ENCODE data around the gene PAPPA.

The PAPPA gene

GRCh38 chr9:116276196-116276493 is 122.6 kb downstream of the PAPPA start:
- no peak for DNase-seq

DNA sequence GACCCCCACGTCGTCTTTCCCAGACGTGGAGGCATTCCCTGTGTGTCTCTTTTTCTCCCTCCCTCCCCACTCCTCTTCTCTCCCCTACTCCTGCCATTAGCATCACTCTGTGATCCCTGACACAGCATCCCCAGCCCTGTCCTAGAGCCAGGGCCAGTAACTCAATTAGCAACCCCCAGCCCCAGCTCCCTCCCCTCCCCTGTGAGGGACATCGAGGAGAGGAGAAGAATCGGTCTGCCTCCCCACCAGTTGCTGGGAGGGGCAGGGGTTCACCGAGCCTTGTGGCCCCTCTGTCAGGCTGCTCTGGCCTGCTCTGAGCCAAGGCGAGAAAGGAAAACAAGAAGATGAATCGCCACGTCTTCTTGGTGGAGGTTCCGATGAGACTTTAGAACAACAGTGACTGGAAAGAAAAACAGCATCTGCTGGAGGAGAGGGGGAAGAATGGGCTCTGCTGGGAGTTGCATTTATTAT is 123.1 kb downstream of the PAPPA start:
- peak; percentile 51 for DNase-seq

- DNase-seq, result peak; percentile 42
Measured at GRCh38 chr9:116278326-116278725, 124.7 kb downstream of the PAPPA start.

- no peak for DNase-seq
Measured at GRCh38 chr9:116279230-116279629, 125.6 kb downstream of the PAPPA start.

DNA sequence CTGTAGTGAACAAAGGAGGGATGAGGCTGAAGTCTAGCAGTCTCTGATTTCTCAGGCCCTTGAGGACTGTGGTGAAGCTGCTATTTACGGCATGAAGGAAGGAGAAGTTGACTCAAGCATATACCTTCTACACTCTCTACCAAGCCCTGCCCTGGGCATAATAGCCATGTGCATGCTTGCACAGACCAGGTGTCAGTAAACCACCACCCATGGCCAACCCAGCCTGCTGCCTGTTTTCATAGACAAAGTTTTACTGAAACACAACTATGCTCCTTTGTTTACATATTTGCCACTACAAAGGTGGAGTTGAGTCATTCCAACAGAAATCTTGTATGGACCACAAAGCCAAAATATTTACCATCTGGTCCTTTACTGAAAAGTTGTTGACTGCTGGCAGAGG is 126.9 kb downstream of the PAPPA start:
- no peak for DNase-seq

DNA sequence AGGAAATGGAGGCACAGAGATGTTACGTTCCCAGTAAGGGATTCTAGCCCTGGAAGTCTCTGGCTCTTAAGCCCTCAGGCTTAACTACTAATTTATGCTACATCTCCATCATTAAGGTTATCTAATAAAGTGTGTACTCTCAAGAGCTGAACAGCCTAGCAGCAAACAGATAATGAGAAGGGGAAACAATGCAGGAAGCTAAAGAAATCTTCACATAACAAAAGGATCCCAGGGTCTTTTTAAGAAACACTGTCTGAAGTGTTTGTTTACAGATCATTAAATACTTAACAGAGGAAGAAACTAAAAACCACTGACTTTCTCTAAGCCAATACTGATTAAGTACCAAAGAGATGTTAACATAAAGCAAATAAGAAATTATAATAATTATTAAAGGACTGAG is 129.0 kb downstream of the PAPPA start:
- DNase-seq, result no peak

DNA sequence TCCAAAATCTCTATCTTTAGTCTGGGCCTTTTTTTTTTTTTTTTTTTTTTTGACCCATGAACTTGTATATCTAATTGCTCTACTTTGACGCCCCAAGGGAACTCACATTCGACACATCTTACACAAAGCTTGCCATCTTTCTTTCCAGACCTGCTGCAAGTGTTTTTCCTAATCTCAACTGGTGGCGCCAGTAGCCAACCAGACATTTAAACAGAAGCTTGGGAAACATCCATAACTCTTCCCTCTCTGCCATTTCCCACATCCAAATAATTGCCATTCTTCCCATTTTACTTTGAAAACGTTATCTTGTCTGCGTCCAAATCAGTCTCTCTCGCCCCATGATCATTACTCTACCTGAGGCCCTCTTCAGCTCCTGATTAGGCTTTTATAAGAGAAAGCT is 130.9 kb downstream of the PAPPA start:
- no peak for DNase-seq

DNA sequence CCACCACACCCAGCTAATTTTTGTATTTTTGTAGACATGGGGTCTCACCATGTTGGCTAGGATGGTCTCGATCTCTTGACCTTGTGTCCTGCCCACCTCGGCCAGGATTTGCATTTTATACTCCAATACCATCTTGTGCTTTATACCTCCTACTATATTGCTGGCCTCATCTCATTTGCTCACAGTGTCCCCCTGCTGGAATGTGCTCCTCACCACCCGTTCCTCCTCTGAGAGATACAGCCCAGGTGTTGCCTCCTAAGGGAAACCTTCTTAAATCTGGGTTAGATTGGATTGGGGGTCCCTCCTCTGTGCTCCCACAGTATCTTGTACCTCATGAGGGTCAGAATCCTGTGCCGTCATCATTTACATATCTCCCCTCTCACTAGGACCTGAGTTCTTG is 131.7 kb downstream of the PAPPA start:
- no peak for DNase-seq

DNA sequence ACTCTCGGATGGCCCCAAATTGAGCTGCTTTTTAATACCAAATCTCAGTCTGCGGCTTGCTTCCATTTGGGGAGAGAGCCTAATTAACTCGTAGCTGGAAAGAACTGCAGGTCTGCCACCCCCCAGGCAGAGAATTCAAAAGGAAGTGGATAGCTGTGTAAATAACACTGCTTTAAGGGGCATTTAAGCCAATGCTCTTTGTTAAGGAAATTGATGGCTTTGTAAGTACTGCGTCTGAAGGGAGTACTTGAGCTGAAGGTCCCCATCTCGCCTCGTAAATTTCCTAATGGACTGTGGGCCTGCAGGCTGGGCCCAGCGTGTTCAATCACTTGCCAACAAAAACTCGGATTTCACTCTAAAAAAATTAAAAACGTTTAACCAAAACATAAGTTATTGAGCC is 132.7 kb downstream of the PAPPA start:
- DNase-seq, result no peak

DNA sequence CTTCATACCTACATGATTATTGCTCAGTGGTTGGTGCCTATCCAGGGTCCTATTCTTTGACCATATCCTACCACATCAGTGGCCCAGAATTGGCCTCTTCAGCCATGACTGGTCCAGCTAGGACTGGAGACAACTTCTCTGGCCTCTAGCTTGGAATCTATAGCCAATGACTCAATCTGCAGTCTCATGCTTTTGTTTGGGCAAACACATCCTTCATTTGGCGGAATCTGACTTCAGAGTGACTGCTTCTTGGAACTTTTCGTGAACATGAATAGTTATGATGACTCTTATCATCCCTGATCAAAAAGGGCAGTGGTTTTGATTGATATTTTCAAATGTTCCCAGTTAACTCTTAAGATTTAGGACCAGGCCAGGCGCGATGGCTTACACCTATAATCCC is 134.1 kb downstream of the PAPPA start:
- DNase-seq, result peak; percentile 47

DNA sequence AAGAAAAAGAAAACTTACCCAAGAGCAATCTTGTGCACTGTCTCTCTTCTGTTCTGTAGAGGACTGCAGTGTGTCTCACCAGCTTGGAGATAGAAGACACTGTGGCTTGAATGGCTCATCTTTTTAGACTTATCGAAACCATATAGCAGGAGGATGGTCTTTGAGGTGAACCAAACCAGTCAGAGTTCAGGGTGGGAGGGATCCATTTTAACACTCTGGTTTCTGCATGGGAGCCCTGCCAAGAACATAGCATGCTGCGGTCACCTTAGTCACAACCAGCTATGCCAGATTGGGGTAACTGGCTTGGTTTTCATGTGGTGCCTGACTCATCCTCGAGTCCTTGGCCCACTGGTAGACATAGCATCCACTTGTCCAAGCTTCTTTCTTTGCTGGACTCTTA is 135.1 kb downstream of the PAPPA start:
- DNase-seq, result peak; percentile 96

GRCh38 chr9:116297346-116297745 is 143.8 kb downstream of the PAPPA start:
- DNase-seq, result no peak

- DNase-seq, result no peak
Measured at GRCh38 chr9:116298249-116298648, 144.7 kb downstream of the PAPPA start.

GRCh38 chr9:116298878-116299391 is 145.3 kb downstream of the PAPPA start:
- DNase-seq, result no peak

DNA sequence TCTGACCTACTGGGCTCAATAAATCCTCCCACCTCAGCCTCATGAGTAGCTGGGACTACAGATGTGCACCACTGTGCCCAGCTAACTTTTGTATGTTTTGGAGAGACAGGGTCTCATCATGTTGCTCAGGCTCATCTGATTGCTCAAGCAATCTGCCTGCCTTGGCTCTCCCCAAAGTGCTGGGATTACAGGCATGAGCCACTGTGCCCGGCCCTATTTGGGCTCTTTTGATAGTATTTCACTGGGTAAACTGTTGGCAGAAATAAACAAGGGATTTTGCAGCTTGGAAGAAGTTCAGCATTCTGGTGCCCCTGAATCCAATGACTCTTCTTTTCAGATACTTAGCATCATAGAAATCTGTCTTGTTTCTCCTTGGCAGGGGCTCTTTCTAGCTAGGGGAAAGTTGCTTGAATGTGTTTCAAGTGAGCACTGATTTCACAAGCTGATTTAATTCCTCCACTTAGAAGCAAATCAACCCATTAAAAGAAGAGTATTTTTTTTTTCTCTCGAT is 146.8 kb downstream of the PAPPA start:
- DNase-seq, result no peak

GRCh38 chr9:116303270-116303669 is 149.7 kb downstream of the PAPPA start:
- peak; percentile 60 for DNase-seq

GRCh38 chr9:116303886-116304538 is 150.4 kb downstream of the PAPPA start:
- DNase-seq, result no peak

GRCh38 chr9:116304761-116305160 is 151.2 kb downstream of the PAPPA start:
- DNase-seq, result no peak

GRCh38 chr9:116308076-116308475 is 154.5 kb downstream of the PAPPA start:
- no peak for DNase-seq

DNA sequence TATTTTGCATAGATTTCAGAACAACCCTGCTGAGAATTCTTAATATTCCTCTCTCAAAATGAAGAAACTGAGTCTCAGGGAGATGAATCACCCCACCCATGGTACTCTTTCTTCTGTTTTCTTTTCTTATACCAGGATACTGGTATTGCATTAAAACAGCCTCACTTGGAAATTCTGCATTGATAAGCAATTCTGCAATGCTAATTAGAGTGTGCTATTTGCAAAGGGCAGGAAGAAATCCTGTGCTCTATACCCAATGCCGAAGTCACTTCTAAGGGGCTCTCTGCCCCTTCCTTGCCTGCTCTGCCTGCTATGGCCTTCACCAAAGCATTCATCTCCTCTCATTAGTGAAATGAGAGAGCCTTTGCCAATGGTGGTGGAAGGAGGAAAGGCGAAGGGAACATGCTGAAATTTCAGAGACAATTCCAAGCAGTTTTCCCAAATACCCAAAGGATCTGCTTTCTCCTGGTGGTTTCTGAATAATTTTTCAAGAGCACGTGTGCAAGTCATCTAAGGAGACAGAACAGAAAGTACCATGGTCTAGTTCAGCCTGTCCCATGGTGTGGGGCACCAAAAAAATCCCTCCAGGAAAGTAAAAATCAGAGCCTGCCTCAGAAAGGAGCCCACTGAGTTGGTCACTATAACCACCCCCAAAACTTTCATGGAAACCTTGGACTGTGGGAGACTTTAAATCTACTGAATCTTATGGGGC is 156.5 kb downstream of the PAPPA start:
- no peak for DNase-seq

DNA sequence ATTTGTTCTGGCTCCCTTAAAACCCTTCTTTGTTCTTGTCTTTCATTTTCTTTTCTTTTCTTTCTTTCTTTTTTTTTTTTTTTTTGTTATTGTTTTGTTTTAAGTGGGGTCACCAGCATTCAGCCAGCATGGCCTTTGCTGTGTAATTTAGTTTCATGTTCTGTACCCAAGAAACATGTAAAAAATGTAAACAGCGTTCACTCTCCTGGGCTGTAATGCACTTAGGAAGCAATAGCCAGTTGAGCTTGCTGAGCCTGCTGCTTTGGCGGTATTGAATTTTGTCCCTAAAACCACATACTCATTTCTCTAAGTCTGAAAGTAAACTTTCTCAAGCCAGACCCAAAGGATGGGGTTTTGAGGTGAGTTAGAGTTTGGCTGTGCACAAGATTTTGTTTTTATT is 158.6 kb downstream of the PAPPA start:
- no peak for DNase-seq

DNA sequence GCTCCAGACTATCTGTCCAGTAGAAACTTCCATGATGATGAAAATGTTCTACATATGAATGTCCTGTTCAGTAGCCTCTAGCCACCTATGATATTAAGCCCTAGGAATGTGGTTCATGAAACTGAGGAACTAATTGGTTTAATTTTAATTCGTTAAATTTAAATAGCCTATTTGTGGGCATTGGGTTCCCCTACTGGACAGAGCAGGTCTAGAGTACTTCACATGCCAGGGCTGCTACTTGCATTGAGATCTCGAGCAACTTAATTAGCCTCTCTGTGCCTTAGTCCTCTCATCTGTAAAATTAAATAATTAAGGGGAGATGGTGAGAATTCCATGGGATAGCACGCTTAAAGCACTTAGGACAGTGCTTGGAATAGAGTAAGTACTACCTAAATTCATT is 160.0 kb downstream of the PAPPA start:
- no peak for DNase-seq

DNA sequence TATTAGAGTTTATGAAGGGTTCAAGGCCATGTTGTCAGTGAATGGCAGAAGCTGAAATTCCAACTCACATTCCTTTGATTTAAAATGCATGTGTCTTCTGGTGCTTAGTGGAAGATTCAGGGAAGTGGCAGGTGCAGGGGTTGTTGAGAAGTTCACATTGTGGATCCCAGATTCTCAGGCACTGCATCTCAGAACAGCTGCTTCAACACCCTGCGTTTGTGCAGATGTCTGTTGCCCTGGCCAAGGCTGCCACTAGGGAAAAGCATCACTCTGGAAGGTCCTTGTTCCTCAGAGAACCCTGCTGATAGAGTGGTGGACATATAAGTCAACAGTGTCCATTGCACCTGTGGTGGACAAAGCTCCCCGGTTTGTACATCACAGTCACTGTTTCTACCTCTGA is 162.7 kb downstream of the PAPPA start:
- no peak for DNase-seq

DNA sequence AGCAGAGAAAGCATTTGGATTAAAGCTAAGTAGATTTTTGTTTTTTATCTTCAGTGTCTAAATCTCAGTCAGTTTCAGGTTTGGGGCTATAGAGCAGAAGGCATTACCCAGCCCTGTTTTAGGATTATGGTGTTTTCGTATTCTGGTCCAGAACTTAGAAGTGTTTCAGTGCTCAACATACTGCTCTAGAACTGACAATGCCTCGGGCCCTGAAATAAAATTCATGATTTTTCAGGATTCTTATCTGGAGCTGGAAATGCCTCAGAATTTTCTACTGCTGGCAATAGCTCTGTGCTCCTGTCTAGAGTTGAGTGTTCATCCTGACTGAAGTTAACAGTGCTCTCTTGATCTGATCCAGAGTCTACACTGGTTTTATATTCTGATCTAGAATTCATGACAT is 163.9 kb downstream of the PAPPA start:
- DNase-seq, result no peak
